ENCODE results near the gene SERPINB6. TPM values are rescaled to one million over a fixed set of nuclear protein-coding genes. Genes with fewer than 3 reads are reported as not detected.

Gene SERPINB6
- total and polyA plus RNA-seq, 9 of the 15 experiments (the other 6 are each of a cell fraction or from before 2014, with no cell fraction given): 86.6 to 211 (median 143) TPM

DNA sequence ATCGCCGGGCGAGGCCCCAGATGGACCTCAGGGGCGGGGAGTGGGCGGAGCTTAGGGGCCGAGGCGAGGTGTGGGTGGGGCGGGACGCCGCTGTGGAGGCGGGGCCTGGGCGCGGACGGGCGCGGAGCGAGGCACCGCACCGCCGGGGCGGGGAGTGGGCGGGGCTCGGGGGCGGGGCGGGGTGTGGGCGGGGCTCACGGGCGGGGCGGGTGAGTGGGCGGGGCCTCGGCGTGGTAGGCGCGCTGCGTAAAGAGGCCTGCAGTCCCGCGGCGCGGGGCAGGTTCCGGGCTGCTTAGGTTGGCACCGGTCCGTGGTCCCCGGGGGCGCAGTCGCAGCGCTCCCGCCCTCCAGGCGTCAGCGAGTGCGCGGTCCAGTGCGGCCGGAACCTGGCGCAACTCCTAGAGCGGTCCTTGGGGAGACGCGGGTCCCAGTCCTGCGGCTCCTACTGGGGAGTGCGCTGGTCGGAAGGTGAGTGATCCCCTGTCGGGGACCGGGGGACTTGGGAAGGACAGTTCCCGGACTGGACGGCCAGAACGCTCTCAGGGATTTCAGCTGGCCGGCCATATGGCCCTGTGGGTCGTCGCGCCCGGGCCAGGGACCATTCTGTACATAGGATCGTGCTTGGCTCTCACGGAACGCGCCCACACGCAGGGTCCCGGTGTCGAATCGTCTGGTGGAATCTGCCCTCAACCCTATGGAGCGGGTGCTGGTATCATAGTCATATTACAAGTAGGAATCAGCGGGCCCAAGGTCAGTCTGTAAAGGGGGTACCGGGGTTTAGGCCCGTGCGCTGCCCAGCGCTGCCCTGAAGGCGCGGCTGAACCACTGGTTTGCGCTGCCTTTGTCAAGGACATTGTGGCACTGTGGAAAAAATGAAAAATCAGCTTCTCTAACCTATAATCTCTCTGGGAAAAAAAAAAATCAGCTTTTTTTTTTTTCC is 28.5 kb upstream of the SERPINB6 start, which contains the start of gene NQO2 (continued):
- TF ChIP-seq, protein P1, sequence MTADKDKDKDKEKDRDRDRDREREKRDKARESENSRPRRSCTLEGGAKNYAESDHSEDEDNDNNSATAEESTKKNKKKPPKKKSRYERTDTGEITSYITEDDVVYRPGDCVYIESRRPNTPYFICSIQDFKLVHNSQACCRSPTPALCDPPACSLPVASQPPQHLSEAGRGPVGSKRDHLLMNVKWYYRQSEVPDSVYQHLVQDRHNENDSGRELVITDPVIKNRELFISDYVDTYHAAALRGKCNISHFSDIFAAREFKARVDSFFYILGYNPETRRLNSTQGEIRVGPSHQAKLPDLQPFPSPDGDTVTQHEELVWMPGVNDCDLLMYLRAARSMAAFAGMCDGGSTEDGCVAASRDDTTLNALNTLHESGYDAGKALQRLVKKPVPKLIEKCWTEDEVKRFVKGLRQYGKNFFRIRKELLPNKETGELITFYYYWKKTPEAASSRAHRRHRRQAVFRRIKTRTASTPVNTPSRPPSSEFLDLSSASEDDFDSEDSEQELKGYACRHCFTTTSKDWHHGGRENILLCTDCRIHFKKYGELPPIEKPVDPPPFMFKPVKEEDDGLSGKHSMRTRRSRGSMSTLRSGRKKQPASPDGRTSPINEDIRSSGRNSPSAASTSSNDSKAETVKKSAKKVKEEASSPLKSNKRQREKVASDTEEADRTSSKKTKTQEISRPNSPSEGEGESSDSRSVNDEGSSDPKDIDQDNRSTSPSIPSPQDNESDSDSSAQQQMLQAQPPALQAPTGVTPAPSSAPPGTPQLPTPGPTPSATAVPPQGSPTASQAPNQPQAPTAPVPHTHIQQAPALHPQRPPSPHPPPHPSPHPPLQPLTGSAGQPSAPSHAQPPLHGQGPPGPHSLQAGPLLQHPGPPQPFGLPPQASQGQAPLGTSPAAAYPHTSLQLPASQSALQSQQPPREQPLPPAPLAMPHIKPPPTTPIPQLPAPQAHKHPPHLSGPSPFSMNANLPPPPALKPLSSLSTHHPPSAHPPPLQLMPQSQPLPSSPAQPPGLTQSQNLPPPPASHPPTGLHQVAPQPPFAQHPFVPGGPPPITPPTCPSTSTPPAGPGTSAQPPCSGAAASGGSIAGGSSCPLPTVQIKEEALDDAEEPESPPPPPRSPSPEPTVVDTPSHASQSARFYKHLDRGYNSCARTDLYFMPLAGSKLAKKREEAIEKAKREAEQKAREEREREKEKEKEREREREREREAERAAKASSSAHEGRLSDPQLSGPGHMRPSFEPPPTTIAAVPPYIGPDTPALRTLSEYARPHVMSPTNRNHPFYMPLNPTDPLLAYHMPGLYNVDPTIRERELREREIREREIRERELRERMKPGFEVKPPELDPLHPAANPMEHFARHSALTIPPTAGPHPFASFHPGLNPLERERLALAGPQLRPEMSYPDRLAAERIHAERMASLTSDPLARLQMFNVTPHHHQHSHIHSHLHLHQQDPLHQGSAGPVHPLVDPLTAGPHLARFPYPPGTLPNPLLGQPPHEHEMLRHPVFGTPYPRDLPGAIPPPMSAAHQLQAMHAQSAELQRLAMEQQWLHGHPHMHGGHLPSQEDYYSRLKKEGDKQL (CRISPR knock-in tag; IDR thresholded peaks at IDR 0.05; ENCODE audit: borderline replicate concordance): no peak; the same call in none of the 2 replicates
- TF ChIP-seq PTTG1 (tag; IDR thresholded peaks at IDR 0.05; ENCODE audit: low read depth) (no peak), SMC3 (conservative IDR thresholded peaks at IDR 0.05; ENCODE audit: insufficient read depth, low read depth, low read length) (0 out of 2 replicates have a peak, but pooled peaks have one; percentile 25), CCNT2 (IDR thresholded peaks at IDR 0.05; ENCODE audit: borderline replicate concordance, extremely low read depth, insufficient read length, low read depth, low read length) (peak; percentile 90), ZNF41 (CRISPR knock-in tag; conservative IDR thresholded peaks at IDR 0.05) (no peak), ZC3H4 (CRISPR knock-in tag; IDR thresholded peaks at IDR 0.05; ENCODE audit: borderline replicate concordance) (peak; percentile 63; the same call in 1 of the 2 replicates), NCOR1 (IDR thresholded peaks at IDR 0.05) (no peak), HMG20A (CRISPR knock-in tag; conservative IDR thresholded peaks at IDR 0.05) (no peak), ESRRA (IDR thresholded peaks at IDR 0.05; ENCODE audit: borderline replicate concordance, low read depth) (peak; percentile 49), HCFC1 (IDR thresholded peaks at IDR 0.05; ENCODE audit: low read depth, low read length) (peak; percentile 40), WHSC1 (IDR thresholded peaks at IDR 0.05; ENCODE audit: low read length) (no peak), USF1 (CRISPR knock-in tag; IDR thresholded peaks at IDR 0.05) (no peak), GATAD2A (IDR thresholded peaks at IDR 0.05) (no peak), ATF4 (CRISPR knock-in tag; IDR thresholded peaks at IDR 0.05) (peak; percentile 59; the same call in 1 of the 2 replicates), ZNF143 (CRISPR knock-in tag; IDR thresholded peaks at IDR 0.05) (no peak; the same call in 1 of the 2 replicates), CEBPG (CRISPR knock-in tag; IDR thresholded peaks at IDR 0.05) (no peak; the same call in 1 of the 2 replicates), CEBPG (tag; conservative IDR thresholded peaks at IDR 0.05 in 1 of 2, IDR thresholded peaks at IDR 0.05 in 1 of 2) (no peak)
- TF ChIP-seq, protein P2, sequence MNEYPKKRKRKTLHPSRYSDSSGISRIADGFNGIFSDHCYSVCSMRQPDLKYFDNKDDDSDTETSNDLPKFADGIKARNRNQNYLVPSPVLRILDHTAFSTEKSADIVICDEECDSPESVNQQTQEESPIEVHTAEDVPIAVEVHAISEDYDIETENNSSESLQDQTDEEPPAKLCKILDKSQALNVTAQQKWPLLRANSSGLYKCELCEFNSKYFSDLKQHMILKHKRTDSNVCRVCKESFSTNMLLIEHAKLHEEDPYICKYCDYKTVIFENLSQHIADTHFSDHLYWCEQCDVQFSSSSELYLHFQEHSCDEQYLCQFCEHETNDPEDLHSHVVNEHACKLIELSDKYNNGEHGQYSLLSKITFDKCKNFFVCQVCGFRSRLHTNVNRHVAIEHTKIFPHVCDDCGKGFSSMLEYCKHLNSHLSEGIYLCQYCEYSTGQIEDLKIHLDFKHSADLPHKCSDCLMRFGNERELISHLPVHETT (CRISPR knock-in tag; conservative IDR thresholded peaks at IDR 0.05 in 1 of 2, IDR thresholded peaks at IDR 0.05 in 1 of 2): no peak; a peak in 1 of 4 replicates

Measured in K562 (cell line).